Smooth muscle cell (in vitro differentiated cells): Measurements from ENCODE around the gene MICAL1. TPM values are rescaled to one million over a fixed set of nuclear protein-coding genes. Genes with fewer than 3 reads are reported as not detected.

Experiments used
- DNase-seq: peaks from one replicate; lab custom pipeline; 2025; ENCODE audit not compliant: unreplicated experiment; lab: John Stamatoyannopoulos, UW
- H2AFZ ChIP-seq: fragments of 200-600 bp; sonication (generic); 2 replicates; pipeline ENCODE4 v1.6.0; 2016; ENCODE audit warnings: antibody characterized with exemption, low read depth, mild to moderate bottlenecking
- H3F3A ChIP-seq: fragments of 200-600 bp; sonication (generic); 2 replicates; pipeline ENCODE4 v1.6.0; 2017; ENCODE audit warnings: antibody characterized with exemption, low read depth
- H3K27ac ChIP-seq: fragments of 200-600 bp; sonication (generic); 2 replicates; pipeline ENCODE4 v1.5.1; 2016; ENCODE audit warnings: low read depth, mild to moderate bottlenecking
- H3K27me3 ChIP-seq: fragments of 200-600 bp; sonication (generic); 2 replicates; pipeline ENCODE4 v1.6.1; 2016; ENCODE audit warnings: low read depth, mild to moderate bottlenecking
- H3K36me3 ChIP-seq: fragments of 200-600 bp; sonication (generic); 2 replicates; pipeline ENCODE4 v1.5.1; 2016; ENCODE audit warnings: low read depth
- H3K4me1 ChIP-seq: fragments of 200-600 bp; sonication (generic); 2 replicates; pipeline ENCODE4 v1.5.1; 2016; ENCODE audit warnings: low read depth
- H3K4me2 ChIP-seq: fragments of 200-600 bp; sonication (generic); 2 replicates; pipeline ENCODE4 v1.6.0; 2016; ENCODE audit warnings: mild to moderate bottlenecking
- H3K4me3 ChIP-seq: fragments of 200-600 bp; sonication (generic); 2 replicates; pipeline ENCODE4 v1.5.1; 2016; ENCODE audit warnings: mild to moderate bottlenecking
- H3K79me2 ChIP-seq: fragments of 200-600 bp; sonication (generic); 2 replicates; pipeline ENCODE4 v1.6.0; 2016; ENCODE audit warnings: low read depth, mild to moderate bottlenecking
- H3K9ac ChIP-seq: fragments of 200-600 bp; sonication (generic); 2 replicates; pipeline ENCODE4 v1.6.0; 2016; ENCODE audit warnings: low read depth
- H3K9me3 ChIP-seq: fragments of 200-600 bp; sonication (generic); replicated peaks from 2 replicates; pipeline ENCODE4 v1.5.1; 2016; ENCODE audit warnings: low read depth
- H4K20me1 ChIP-seq: fragments of 200-600 bp; sonication (generic); 2 replicates; pipeline ENCODE4 v1.6.0; 2016; ENCODE audit warnings: low read depth
- CTCF ChIP-seq: fragments of 200-600 bp; sonication (generic); IDR thresholded peaks from 2 replicates; pipeline ENCODE4 v1.5.1; 2017; ENCODE audit warnings: borderline replicate concordance, mild to moderate bottlenecking, antibody characterized with exemption; ENCODE audit not compliant: insufficient read depth, poor library complexity, severe bottlenecking
- WGBS: methylation state at CpG from one replicate; pipeline ENCODE4 v1.1.7; 2016; ENCODE audit warnings: low lambda C conversion rate; 5-methylcytosine and 5-hydroxymethylcytosine counted together
- polyA plus RNA-seq: library from polyadenylated mRNA; unstranded; fragments of >200 nt; fragmentation: Nextera tagmentation; extraction: Ambion mirVana; gene quantifications from 2 replicates; pipeline ENCODE4 v1.2.1, GENCODE V29; 2016
- total RNA-seq: library from RNA; depleted of rRNA; stranded (reverse); fragments of >200 nt; gene quantifications from 2 replicates; pipeline ENCODE4 v1.2.3, GENCODE V29; 2014

MICAL1 gene
- total and polyA plus RNA-seq, 2 experiments from 2014 or later, result 13.3 to 20.8 TPM

GRCh38 chr6:109449064-109449794 is 6.3 kb downstream of the MICAL1 start:
- Histone ChIP-seq H3K9me3 (no peaks in the 10 kb centered on the region), H3K4me3 (no peak overlapping the region), H3K4me1 (no peaks in the 10 kb centered on the region), H3K4me2 (no peak overlapping the region), H3F3A (no peaks in the 10 kb centered on the region), H3K27ac (no peak overlapping the region), H3K36me3 (no peaks in the 10 kb centered on the region), H3K27me3 (no peaks in the 10 kb centered on the region), H3K79me2 (no peaks in the 10 kb centered on the region), H2AFZ (no peak overlapping the region), H4K20me1 (no peaks in the 10 kb centered on the region), H3K9ac (no peak overlapping the region)
- 97% methylated on average over 19 of the region's 19 CpGs for WGBS
- no peak for TF ChIP-seq CTCF
- DNase-seq, result no peak

- Histone ChIP-seq H3K4me2 (no peak overlapping the region), H3K9ac (no peak overlapping the region), H3K79me2 (no peaks in the 10 kb centered on the region), H4K20me1 (no peaks in the 10 kb centered on the region), H3K27me3 (no peaks in the 10 kb centered on the region), H3K4me1 (no peaks in the 10 kb centered on the region), H2AFZ (no peak overlapping the region), H3K36me3 (no peaks in the 10 kb centered on the region), H3K27ac (no peak overlapping the region), H3K4me3 (no peak overlapping the region), H3F3A (no peaks in the 10 kb centered on the region), H3K9me3 (no peaks in the 10 kb centered on the region)
- 98% methylated on average over 7 of the region's 7 CpGs for WGBS
- no peak for TF ChIP-seq CTCF
- no peak for DNase-seq
These were observed 7.0 kb downstream of the MICAL1 start for GRCh38 chr6:109448615-109449014.

GRCh38 chr6:109447878-109448555 is 7.6 kb downstream of the MICAL1 start:
- Histone ChIP-seq H3F3A (no peaks in the 10 kb centered on the region), H3K4me1 (no peaks in the 10 kb centered on the region), H3K4me2 (no peak overlapping the region), H3K4me3 (no peak overlapping the region), H4K20me1 (no peaks in the 10 kb centered on the region), H3K79me2 (no peaks in the 10 kb centered on the region), H3K9me3 (no peaks in the 10 kb centered on the region), H2AFZ (no peak overlapping the region), H3K9ac (no peak overlapping the region), H3K27ac (no peak overlapping the region), H3K36me3 (no peaks in the 10 kb centered on the region), H3K27me3 (no peaks in the 10 kb centered on the region)
- no peak for DNase-seq
- no peak for TF ChIP-seq CTCF
- WGBS, result 89% methylated on average over 8 of the region's 8 CpGs
